ENCODE data around the gene TMEM200C. TPM values are rescaled to one million over a fixed set of nuclear protein-coding genes. Genes with fewer than 3 reads are reported as not detected.
A peak's percentile ranks its signal among the peaks of the same experiment; 100 is the strongest.

Gene TMEM200C
- total RNA-seq: under 1 TPM; 0.06 to 0.15 TPM
- polyA plus RNA-seq: under 1 TPM in 1 of 2 donors, not detected in 1; 0.03 TPM
- long read RNA-seq, donor 1: 0 reads
- long read RNA-seq, donor 2: 0 reads

DNA sequence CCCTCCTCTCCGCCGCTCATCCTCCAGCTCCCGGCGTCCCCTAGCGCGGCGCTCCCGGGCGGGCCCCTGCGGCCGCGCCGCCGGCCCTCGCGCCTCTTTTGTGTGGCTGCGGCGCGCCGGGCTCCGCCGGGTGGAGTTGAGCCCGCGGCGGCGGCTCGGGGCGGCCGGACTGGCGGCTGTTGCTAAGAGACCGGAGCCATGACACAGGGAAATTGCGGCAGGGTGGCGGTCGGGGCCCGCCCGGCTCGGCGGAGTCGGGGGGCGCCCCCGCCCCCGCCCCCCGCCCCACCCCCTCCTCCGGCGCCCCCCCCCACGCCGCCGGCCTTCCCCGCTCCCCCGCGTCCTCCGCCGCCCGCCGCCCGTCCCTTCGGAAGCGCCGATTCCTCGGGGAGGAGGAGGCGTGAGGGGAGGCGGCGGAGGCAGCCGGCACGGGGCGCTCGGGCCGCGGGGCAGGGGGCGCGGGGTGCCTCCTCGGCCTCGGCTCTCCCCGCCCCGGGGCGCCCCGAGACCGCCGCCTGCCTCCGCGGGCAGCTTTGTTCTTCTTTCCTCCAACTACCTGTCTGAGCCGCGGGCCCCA is at the start of gene TMEM200C:
TMEM200C (minus strand) TSS at position 224 of the 577 bp plus-strand sequence. CDS start 3,459 bp downstream, outside the sequence.
- ATAC-seq (ENCODE audit: low FRiP score) (no peak), DNase-seq (no peak)
- H3K27ac ChIP-seq (ENCODE audit: low read depth in 1 of 2, low read length in 2 of 2): no peak within 1 kb of the TSS
- WGBS, 2 donors: 1% methylated on average over 30 to 82 of the region's 83 CpGs
- no peaks in the 10 kb centered on the region for H3K36me3 ChIP-seq (ENCODE audit: control insufficient read depth in 1 of 2, insufficient read depth in 2 of 2, low read length in 1 of 2)
- no peaks in the 10 kb centered on the region for H3K27me3 ChIP-seq (ENCODE audit: control insufficient read depth in 1 of 2, insufficient read depth in 2 of 2, low read length in 1 of 2)
- intact Hi-C loops (cut with DNase I): no loop called here
- peak within 1 kb of the TSS in 1 of 2 donors; percentile 42 for H3K4me3 ChIP-seq (ENCODE audit: low read length in 2 of 2)
- H3K9me3 ChIP-seq (ENCODE audit: control insufficient read depth, low read length): no peaks in the 10 kb centered on the region
- H3K4me1 ChIP-seq (ENCODE audit: control insufficient read depth in 1 of 2, insufficient read depth in 2 of 2, low read length in 2 of 2): no peaks in the 10 kb centered on the region

DNA sequence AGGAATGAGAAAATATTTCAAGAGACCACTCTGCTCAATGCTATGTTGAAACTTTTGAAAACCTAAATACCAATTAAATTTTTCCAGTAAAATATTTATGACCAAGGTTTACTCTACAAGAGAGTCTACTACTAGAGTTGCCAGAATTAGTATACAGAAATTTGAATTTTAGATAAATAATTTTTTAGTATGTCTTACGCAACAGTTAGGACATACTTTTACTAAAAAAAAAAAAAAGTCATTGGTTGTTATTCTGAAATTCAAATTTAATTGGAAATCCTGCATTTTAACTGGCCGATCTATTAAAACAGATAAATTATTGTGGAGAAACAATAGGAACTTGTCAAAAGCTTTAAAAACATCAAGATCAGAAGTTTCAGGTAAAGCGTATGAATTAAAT is 49.1 kb upstream of the TMEM200C start:
- 76 to 94% methylated on average over 3 of the region's 3 CpGs for WGBS, 2 donors
- no peak for ATAC-seq (ENCODE audit: low FRiP score)
- no peak for DNase-seq
- H3K4me3 ChIP-seq (ENCODE audit: low read length in 2 of 2): no peak overlapping the region
- peaks cover 0 to 2% of the 10 kb centered on the region in 2 donors for H3K27me3 ChIP-seq (ENCODE audit: control insufficient read depth in 1 of 2, insufficient read depth in 2 of 2, low read length in 1 of 2)
- H3K4me1 ChIP-seq (ENCODE audit: control insufficient read depth in 1 of 2, insufficient read depth in 2 of 2, low read length in 2 of 2): no peaks in the 10 kb centered on the region
- intact Hi-C loops (cut with DNase I): no loop called here
- no peaks in the 10 kb centered on the region for H3K9me3 ChIP-seq (ENCODE audit: control insufficient read depth, low read length)
- H3K36me3 ChIP-seq (ENCODE audit: control insufficient read depth in 1 of 2, insufficient read depth in 2 of 2, low read length in 1 of 2): no peaks in the 10 kb centered on the region
- H3K27ac ChIP-seq (ENCODE audit: low read depth in 1 of 2, low read length in 2 of 2): no peak overlapping the region

DNA sequence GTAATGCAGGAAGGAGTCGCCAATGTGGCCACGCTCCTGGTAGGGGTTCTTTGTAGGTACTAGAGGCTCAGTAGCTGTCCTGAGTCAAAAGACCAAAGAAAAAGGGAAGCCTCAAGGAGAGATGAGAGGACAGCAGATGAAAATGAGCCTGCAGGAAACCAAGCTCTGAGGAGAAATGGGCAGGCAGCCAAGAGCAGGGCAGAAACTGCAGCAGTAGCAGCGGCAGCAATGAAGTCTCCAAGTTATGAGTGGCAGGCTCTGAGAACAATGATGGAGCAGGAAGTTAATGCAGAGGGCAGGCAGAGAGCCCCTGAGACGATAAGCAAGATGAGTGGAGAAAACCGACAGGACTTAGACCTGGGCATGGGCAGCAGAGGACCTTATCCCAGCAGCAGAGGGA is 48.2 kb upstream of the TMEM200C start:
- Histone ChIP-seq H3K9me3 (ENCODE audit: control insufficient read depth, low read length) (no peaks in the 10 kb centered on the region), H3K4me1 (ENCODE audit: control insufficient read depth in 1 of 2, insufficient read depth in 2 of 2, low read length in 2 of 2) (no peaks in the 10 kb centered on the region), H3K4me3 (ENCODE audit: low read length in 2 of 2) (no peak overlapping the region), H3K36me3 (ENCODE audit: control insufficient read depth in 1 of 2, insufficient read depth in 2 of 2, low read length in 1 of 2) (no peaks in the 10 kb centered on the region), H3K27ac (ENCODE audit: low read depth in 1 of 2, low read length in 2 of 2) (no peak overlapping the region), H3K27me3 (ENCODE audit: control insufficient read depth in 1 of 2, insufficient read depth in 2 of 2, low read length in 1 of 2) (peaks cover 0 to 2% of the 10 kb centered on the region in 2 donors)
- WGBS, 2 donors: 40 to 47% methylated on average over 5 of the region's 5 CpGs
- DNase-seq: no peak
- intact Hi-C loops (cut with DNase I): no loop called here
- no peak for ATAC-seq (ENCODE audit: low FRiP score)

DNA sequence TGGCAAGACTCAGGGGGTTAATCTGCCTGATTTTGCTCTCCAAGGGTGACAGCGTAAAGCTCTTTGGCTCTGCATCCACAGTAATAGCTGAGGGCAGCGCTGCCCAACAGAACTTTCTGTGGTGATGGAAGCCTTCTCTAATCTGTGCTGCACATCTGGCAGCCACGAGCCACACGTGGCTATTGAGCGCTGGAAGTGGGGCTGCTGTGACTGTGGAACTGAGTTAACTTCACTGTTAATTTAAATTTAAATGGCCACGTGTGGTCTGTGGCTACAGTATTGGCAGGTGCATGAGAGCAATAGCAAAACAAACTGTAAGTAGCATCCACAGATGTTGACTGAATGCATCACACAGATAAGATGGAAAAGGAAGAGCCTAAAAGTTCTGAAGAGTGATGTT is 47.3 kb upstream of the TMEM200C start:
- Histone ChIP-seq H3K4me1 (ENCODE audit: control insufficient read depth in 1 of 2, insufficient read depth in 2 of 2, low read length in 2 of 2) (no peaks in the 10 kb centered on the region), H3K4me3 (ENCODE audit: low read length in 2 of 2) (no peak overlapping the region), H3K27me3 (ENCODE audit: control insufficient read depth in 1 of 2, insufficient read depth in 2 of 2, low read length in 1 of 2) (peaks cover 0 to 2% of the 10 kb centered on the region in 2 donors), H3K36me3 (ENCODE audit: control insufficient read depth in 1 of 2, insufficient read depth in 2 of 2, low read length in 1 of 2) (no peaks in the 10 kb centered on the region), H3K9me3 (ENCODE audit: control insufficient read depth, low read length) (no peaks in the 10 kb centered on the region), H3K27ac (ENCODE audit: low read depth in 1 of 2, low read length in 2 of 2) (no peak overlapping the region)
- 54 to 62% methylated on average over 6 of the region's 6 CpGs for WGBS, 2 donors
- no peak for DNase-seq
- no peak for ATAC-seq (ENCODE audit: low FRiP score)
- intact Hi-C loops (cut with DNase I): no loop called here

DNA sequence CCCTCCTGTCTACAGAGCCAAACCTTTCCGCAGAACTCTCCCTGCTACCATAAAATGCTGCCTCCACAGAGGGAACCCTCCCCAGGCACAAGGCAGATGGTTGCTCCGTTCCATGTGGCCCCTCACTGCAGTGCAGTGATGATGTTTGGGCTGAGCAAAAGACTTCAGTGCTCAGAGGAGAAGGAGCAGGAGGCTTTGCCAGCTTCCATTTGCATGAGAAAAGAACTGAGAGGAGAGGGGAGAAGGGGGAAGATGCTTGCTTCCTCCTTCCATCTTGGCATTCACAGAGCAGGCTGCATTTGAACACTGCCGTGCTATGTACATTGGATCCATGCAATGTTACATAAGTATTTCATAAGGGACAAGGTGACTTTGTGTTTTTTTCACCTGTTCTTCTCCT is 46.6 kb upstream of the TMEM200C start:
- Histone ChIP-seq H3K36me3 (ENCODE audit: control insufficient read depth in 1 of 2, insufficient read depth in 2 of 2, low read length in 1 of 2) (no peaks in the 10 kb centered on the region), H3K27me3 (ENCODE audit: control insufficient read depth in 1 of 2, insufficient read depth in 2 of 2, low read length in 1 of 2) (peaks cover 0 to 2% of the 10 kb centered on the region in 2 donors), H3K4me1 (ENCODE audit: control insufficient read depth in 1 of 2, insufficient read depth in 2 of 2, low read length in 2 of 2) (no peaks in the 10 kb centered on the region), H3K27ac (ENCODE audit: low read depth in 1 of 2, low read length in 2 of 2) (no peak overlapping the region), H3K4me3 (ENCODE audit: low read length in 2 of 2) (no peak overlapping the region), H3K9me3 (ENCODE audit: control insufficient read depth, low read length) (no peaks in the 10 kb centered on the region)
- intact Hi-C loops (cut with DNase I): no loop called here
- DNase-seq (no peak), ATAC-seq (ENCODE audit: low FRiP score) (no peak)
- WGBS, 2 donors: 42 to 43% methylated on average over 3 of the region's 3 CpGs

DNA sequence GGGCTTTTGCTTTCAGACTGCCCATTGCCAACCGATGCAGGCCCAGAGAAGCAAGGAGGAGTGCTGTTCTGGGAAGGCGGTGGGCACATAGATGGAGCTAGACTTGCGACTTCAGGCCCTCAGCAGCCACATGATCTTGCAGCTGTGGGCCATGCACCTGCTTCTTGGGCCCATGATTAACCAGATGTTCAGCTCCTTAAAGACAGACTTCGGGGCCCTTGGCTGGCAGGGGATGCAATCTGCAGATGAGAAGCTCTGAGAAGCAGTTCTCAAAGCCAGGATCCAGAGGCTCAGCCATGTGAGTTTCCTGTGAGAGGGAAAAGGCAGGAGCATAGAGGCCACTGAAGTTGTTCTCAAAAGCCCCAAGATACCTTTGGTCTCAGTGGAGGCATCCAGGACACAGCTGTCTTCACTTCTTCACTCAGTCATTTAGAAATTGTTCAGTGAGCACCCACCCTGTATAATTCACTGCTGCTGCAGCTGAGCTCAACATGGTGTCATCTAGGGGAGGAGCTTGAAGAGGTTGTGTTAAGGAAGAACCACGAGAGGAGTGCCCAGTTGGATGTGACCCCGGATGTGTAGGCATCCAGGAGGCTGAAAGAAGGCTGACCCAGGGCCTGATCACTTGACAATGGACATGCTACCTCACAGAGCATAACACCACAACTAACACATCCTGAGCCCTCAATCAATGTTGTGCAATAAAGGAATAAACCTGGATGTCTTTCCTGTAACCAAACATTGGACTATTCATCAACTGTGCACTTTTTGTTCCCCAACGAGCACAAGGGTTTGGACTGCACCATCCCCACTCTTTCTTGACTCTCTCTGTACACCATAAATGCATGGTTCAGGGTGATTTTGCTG is 44.7 kb upstream of the TMEM200C start:
- H3K36me3 ChIP-seq (ENCODE audit: control insufficient read depth in 1 of 2, insufficient read depth in 2 of 2, low read length in 1 of 2): no peaks in the 10 kb centered on the region
- intact Hi-C loops (cut with DNase I): no loop called here
- 84 to 90% methylated on average over 7 of the region's 7 CpGs for WGBS, 2 donors

DNA sequence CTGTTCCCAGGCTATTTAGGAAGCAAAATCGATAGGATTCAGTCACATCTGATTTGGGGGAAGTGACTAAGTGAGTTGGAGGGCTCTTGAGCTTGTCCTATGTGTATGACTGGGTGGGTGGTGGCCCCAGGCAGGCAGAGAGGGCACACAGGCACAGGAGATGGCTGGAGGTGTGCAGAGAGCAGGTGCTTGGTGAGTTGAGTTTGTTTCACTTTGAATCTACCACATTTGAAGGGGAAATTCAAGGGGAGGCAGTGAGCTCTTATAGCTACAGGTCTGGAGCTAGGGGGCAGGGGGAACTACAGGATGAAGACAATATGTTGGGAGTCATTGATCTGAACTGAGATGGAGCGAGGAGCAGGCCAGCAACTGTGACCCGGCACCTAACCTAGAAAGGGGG is 42.5 kb upstream of the TMEM200C start:
- no peak for ATAC-seq (ENCODE audit: low FRiP score)
- no peaks in the 10 kb centered on the region for H3K4me1 ChIP-seq (ENCODE audit: control insufficient read depth in 1 of 2, insufficient read depth in 2 of 2, low read length in 2 of 2)
- H3K27ac ChIP-seq (ENCODE audit: low read depth in 1 of 2, low read length in 2 of 2): no peak overlapping the region
- WGBS, 2 donors: 81 to 85% methylated on average over 3 of the region's 3 CpGs
- no peaks in the 10 kb centered on the region for H3K36me3 ChIP-seq (ENCODE audit: control insufficient read depth in 1 of 2, insufficient read depth in 2 of 2, low read length in 1 of 2)
- intact Hi-C loops (cut with DNase I): no loop called here
- no peak for DNase-seq
- no peak overlapping the region for H3K4me3 ChIP-seq (ENCODE audit: low read length in 2 of 2)
- H3K27me3 ChIP-seq (ENCODE audit: control insufficient read depth in 1 of 2, insufficient read depth in 2 of 2, low read length in 1 of 2): peaks cover 0 to 1% of the 10 kb centered on the region in 2 donors
- H3K9me3 ChIP-seq (ENCODE audit: control insufficient read depth, low read length): no peaks in the 10 kb centered on the region

More for the DNA sequence above, 44.7 kb upstream of the TMEM200C start:
- no peak overlapping the region for H3K4me3 ChIP-seq (ENCODE audit: low read length in 2 of 2)
- no peak for DNase-seq
- H3K27ac ChIP-seq (ENCODE audit: low read depth in 1 of 2, low read length in 2 of 2): no peak overlapping the region
- no peaks in the 10 kb centered on the region for H3K4me1 ChIP-seq (ENCODE audit: control insufficient read depth in 1 of 2, insufficient read depth in 2 of 2, low read length in 2 of 2)
- H3K27me3 ChIP-seq (ENCODE audit: control insufficient read depth in 1 of 2, insufficient read depth in 2 of 2, low read length in 1 of 2): peaks cover 0 to 2% of the 10 kb centered on the region in 2 donors
- H3K9me3 ChIP-seq (ENCODE audit: control insufficient read depth, low read length): no peaks in the 10 kb centered on the region
- ATAC-seq (ENCODE audit: low FRiP score): peak; percentile 15

DNA sequence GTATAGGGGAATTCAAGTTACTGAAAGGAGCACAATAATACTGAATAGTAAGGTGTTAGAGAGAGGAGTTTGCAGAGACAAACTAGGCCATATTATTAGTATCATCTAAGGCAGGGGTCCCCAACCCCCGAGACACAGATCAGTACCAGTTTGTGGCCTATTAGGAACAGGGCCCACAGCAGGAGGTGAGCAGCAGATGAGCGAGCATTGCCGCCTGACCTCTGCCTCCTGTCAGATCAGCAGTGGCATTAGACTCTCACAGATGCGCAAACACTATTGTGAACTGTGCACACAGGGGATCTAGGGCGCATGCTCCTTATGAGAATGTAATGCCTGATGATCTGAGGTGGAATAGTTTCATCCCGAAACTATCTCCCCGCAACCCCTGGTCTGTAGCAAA is 41.8 kb upstream of the TMEM200C start:
- Histone ChIP-seq H3K27ac (ENCODE audit: low read depth in 1 of 2, low read length in 2 of 2) (no peak overlapping the region), H3K4me3 (ENCODE audit: low read length in 2 of 2) (no peak overlapping the region), H3K9me3 (ENCODE audit: control insufficient read depth, low read length) (no peaks in the 10 kb centered on the region), H3K4me1 (ENCODE audit: control insufficient read depth in 1 of 2, insufficient read depth in 2 of 2, low read length in 2 of 2) (no peaks in the 10 kb centered on the region), H3K36me3 (ENCODE audit: control insufficient read depth in 1 of 2, insufficient read depth in 2 of 2, low read length in 1 of 2) (no peaks in the 10 kb centered on the region), H3K27me3 (ENCODE audit: control insufficient read depth in 1 of 2, insufficient read depth in 2 of 2, low read length in 1 of 2) (peaks cover 0 to 1% of the 10 kb centered on the region in 2 donors)
- intact Hi-C loops (cut with DNase I): no loop called here
- ATAC-seq (ENCODE audit: low FRiP score) (no peak), DNase-seq (no peak)
- 80 to 81% methylated on average over 7 of the region's 7 CpGs for WGBS, 2 donors

DNA sequence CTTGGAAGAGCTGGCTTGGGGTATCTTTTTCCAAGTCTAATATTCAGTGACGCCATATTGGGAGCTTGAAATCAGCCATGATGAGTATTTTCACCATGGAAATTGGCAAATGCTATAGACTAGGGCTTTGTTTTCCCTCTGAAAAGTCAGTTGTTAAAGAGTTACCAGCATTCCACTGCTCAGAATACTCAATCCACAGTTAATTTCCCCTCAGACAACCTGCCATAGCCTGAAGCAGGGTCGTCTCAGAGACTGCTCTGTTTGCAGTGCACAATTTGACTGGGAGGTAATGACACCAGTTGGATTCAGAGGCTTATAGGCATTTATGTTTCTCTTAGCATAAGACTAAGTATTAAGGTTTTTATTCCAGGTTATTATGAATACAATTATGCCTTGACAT is 35.5 kb upstream of the TMEM200C start:
- no peaks in the 10 kb centered on the region for H3K36me3 ChIP-seq (ENCODE audit: control insufficient read depth in 1 of 2, insufficient read depth in 2 of 2, low read length in 1 of 2)
- no peaks in the 10 kb centered on the region for H3K27me3 ChIP-seq (ENCODE audit: control insufficient read depth in 1 of 2, insufficient read depth in 2 of 2, low read length in 1 of 2)
- DNase-seq (no peak), ATAC-seq (ENCODE audit: low FRiP score) (no peak)
- H3K9me3 ChIP-seq (ENCODE audit: control insufficient read depth, low read length): no peaks in the 10 kb centered on the region
- 49% methylated on average over 2 of the region's 2 CpGs for WGBS, 2 donors
- H3K4me3 ChIP-seq (ENCODE audit: low read length in 2 of 2): no peak overlapping the region
- H3K27ac ChIP-seq (ENCODE audit: low read depth in 1 of 2, low read length in 2 of 2): no peak overlapping the region
- intact Hi-C loops (cut with DNase I): no loop called here
- H3K4me1 ChIP-seq (ENCODE audit: control insufficient read depth in 1 of 2, insufficient read depth in 2 of 2, low read length in 2 of 2): no peaks in the 10 kb centered on the region
